Panc1 (cell line): ENCODE results near the gene FAM98C.

ENCODE experiments used
- CTCF ChIP-seq: fragments of 450-650 bp; IDR thresholded peaks from 2 replicates; pipeline ENCODE4 v1.5.1; 2017; ENCODE audit warnings: mild to moderate bottlenecking
- POLR2AphosphoS5 ChIP-seq: IDR thresholded peaks from 2 replicates; pipeline ENCODE4 v1.6.1; 2012; ENCODE audit warnings: mild to moderate bottlenecking, low read depth, low read length, moderate library complexity
- SIN3A ChIP-seq: IDR thresholded peaks from 2 replicates; pipeline ENCODE4 v1.6.1; 2012; ENCODE audit warnings: low read depth, mild to moderate bottlenecking, low read length, moderate library complexity, borderline replicate concordance; ENCODE audit not compliant: insufficient read depth
- TCF7L2 ChIP-seq: IDR thresholded peaks from 2 replicates; pipeline ENCODE4 v1.6.1; 2011; ENCODE audit warnings: mild to moderate bottlenecking, low read depth, low read length, inconsistent platforms
- TF ChIP-seq, protein P1 (sequence below), 2 experiments: IDR thresholded peaks; 2 replicates each; pipeline ENCODE4 v1.6.1; 2011 to 2012; ENCODE audit warnings: low read depth in 2 of 2, control low read depth in 1 of 2, low read length in 1 of 2, mild to moderate bottlenecking in 1 of 2, moderate library complexity in 1 of 2; ENCODE audit not compliant: insufficient read depth in 1 of 2

DNA sequence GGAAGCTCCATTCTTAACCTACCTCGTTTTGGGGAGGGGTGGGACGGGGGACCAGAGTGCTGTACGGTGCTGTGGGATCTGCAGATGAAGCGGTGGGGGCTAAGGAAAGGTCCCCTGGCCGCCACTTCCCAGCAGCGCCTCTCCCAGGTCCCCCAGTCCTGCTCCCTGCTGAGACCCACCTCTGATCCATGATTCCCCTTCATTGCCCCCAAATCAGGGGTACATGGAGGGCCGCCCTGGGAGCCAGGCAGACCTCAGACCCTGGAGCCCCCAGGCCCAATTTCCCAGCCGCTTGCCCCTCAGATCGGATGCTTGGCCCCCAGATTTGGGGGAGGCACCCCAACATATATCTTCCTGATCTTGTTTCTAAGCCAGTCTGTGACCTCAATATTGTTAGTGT, 3.8 kb upstream of the FAM98C start:
- TF ChIP-seq CTCF = no peak
- TF ChIP-seq POLR2AphosphoS5 = no peak
- TF ChIP-seq, protein P1, sequence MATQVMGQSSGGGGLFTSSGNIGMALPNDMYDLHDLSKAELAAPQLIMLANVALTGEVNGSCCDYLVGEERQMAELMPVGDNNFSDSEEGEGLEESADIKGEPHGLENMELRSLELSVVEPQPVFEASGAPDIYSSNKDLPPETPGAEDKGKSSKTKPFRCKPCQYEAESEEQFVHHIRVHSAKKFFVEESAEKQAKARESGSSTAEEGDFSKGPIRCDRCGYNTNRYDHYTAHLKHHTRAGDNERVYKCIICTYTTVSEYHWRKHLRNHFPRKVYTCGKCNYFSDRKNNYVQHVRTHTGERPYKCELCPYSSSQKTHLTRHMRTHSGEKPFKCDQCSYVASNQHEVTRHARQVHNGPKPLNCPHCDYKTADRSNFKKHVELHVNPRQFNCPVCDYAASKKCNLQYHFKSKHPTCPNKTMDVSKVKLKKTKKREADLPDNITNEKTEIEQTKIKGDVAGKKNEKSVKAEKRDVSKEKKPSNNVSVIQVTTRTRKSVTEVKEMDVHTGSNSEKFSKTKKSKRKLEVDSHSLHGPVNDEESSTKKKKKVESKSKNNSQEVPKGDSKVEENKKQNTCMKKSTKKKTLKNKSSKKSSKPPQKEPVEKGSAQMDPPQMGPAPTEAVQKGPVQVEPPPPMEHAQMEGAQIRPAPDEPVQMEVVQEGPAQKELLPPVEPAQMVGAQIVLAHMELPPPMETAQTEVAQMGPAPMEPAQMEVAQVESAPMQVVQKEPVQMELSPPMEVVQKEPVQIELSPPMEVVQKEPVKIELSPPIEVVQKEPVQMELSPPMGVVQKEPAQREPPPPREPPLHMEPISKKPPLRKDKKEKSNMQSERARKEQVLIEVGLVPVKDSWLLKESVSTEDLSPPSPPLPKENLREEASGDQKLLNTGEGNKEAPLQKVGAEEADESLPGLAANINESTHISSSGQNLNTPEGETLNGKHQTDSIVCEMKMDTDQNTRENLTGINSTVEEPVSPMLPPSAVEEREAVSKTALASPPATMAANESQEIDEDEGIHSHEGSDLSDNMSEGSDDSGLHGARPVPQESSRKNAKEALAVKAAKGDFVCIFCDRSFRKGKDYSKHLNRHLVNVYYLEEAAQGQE (IDR thresholded peaks at IDR 0.05; ENCODE audit: insufficient read depth in 1 of 2, low read depth in 2 of 2, low read length in 1 of 2) = no peak
- no peak for TF ChIP-seq TCF7L2
- TF ChIP-seq SIN3A = no peak
